ENCODE results near the gene SLC4A7. TPM values are rescaled to one million over a fixed set of nuclear protein-coding genes. Genes with fewer than 3 reads are reported as not detected.

The SLC4A7 gene
- total and polyA plus RNA-seq, 10 of the 15 experiments (the other 5 are each of a cell fraction or from before 2014, with no cell fraction given): 4.4 to 41.4 (median 18.3) TPM

GRCh38 chr3:27368831-27369607 is 115.2 kb downstream of the SLC4A7 start, which contains the start of gene NEK10 (continued):
- TF ChIP-seq, protein P1, sequence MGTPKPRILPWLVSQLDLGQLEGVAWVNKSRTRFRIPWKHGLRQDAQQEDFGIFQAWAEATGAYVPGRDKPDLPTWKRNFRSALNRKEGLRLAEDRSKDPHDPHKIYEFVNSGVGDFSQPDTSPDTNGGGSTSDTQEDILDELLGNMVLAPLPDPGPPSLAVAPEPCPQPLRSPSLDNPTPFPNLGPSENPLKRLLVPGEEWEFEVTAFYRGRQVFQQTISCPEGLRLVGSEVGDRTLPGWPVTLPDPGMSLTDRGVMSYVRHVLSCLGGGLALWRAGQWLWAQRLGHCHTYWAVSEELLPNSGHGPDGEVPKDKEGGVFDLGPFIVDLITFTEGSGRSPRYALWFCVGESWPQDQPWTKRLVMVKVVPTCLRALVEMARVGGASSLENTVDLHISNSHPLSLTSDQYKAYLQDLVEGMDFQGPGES (IDR thresholded peaks at IDR 0.05): peak; percentile 78; the same call in 1 of the 2 replicates
- TF ChIP-seq CREM (IDR thresholded peaks at IDR 0.05; ENCODE audit: low read depth) (peak; percentile 81), KLF5 (IDR thresholded peaks at IDR 0.05; ENCODE audit: partially characterized antibody) (no peak), SMC3 (IDR thresholded peaks at IDR 0.05; ENCODE audit: borderline replicate concordance, low read length) (no peak), HCFC1 (IDR thresholded peaks at IDR 0.05; ENCODE audit: low read length) (peak; percentile 74), BCL11A (IDR thresholded peaks at IDR 0.05; ENCODE audit: low read depth, low read length) (no peak), ZNF207 (IDR thresholded peaks at IDR 0.05; ENCODE audit: borderline replicate concordance) (0 out of 2 replicates have a peak, but pooled peaks have one; percentile 34), CHD2 (IDR thresholded peaks at IDR 0.05; ENCODE audit: borderline replicate concordance, low read depth, low read length) (peak; percentile 92), ATF7 (IDR thresholded peaks at IDR 0.05; ENCODE audit: low read depth) (no peak), KAT2A (conservative IDR thresholded peaks at IDR 0.05; ENCODE audit: control insufficient read depth, low read depth, low read length) (no peak), MTA3 (IDR thresholded peaks at IDR 0.05; ENCODE audit: borderline replicate concordance, low read length) (no peak), E2F4 (IDR thresholded peaks at IDR 0.05; ENCODE audit: low read depth, low read length) (no peak), LARP7 (IDR thresholded peaks at IDR 0.05) (peak; percentile 83), CREB1 (IDR thresholded peaks at IDR 0.05; ENCODE audit: low read depth) (peak; percentile 86), SIN3A (IDR thresholded peaks at IDR 0.05; ENCODE audit: low read depth, low read length) (peak; percentile 99), BMI1 (IDR thresholded peaks at IDR 0.05; ENCODE audit: borderline replicate concordance) (peak; percentile 99), ESRRA (IDR thresholded peaks at IDR 0.05; ENCODE audit: low read length) (no peak)
- TF ChIP-seq, protein P2, sequence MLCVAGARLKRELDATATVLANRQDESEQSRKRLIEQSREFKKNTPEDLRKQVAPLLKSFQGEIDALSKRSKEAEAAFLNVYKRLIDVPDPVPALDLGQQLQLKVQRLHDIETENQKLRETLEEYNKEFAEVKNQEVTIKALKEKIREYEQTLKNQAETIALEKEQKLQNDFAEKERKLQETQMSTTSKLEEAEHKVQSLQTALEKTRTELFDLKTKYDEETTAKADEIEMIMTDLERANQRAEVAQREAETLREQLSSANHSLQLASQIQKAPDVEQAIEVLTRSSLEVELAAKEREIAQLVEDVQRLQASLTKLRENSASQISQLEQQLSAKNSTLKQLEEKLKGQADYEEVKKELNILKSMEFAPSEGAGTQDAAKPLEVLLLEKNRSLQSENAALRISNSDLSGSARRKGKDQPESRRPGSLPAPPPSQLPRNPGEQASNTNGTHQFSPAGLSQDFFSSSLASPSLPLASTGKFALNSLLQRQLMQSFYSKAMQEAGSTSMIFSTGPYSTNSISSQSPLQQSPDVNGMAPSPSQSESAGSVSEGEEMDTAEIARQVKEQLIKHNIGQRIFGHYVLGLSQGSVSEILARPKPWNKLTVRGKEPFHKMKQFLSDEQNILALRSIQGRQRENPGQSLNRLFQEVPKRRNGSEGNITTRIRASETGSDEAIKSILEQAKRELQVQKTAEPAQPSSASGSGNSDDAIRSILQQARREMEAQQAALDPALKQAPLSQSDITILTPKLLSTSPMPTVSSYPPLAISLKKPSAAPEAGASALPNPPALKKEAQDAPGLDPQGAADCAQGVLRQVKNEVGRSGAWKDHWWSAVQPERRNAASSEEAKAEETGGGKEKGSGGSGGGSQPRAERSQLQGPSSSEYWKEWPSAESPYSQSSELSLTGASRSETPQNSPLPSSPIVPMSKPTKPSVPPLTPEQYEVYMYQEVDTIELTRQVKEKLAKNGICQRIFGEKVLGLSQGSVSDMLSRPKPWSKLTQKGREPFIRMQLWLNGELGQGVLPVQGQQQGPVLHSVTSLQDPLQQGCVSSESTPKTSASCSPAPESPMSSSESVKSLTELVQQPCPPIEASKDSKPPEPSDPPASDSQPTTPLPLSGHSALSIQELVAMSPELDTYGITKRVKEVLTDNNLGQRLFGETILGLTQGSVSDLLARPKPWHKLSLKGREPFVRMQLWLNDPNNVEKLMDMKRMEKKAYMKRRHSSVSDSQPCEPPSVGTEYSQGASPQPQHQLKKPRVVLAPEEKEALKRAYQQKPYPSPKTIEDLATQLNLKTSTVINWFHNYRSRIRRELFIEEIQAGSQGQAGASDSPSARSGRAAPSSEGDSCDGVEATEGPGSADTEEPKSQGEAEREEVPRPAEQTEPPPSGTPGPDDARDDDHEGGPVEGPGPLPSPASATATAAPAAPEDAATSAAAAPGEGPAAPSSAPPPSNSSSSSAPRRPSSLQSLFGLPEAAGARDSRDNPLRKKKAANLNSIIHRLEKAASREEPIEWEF (IDR thresholded peaks at IDR 0.05; ENCODE audit: insufficient replicate concordance, low read depth, low read length): no peak
- TF ChIP-seq, protein P3, sequence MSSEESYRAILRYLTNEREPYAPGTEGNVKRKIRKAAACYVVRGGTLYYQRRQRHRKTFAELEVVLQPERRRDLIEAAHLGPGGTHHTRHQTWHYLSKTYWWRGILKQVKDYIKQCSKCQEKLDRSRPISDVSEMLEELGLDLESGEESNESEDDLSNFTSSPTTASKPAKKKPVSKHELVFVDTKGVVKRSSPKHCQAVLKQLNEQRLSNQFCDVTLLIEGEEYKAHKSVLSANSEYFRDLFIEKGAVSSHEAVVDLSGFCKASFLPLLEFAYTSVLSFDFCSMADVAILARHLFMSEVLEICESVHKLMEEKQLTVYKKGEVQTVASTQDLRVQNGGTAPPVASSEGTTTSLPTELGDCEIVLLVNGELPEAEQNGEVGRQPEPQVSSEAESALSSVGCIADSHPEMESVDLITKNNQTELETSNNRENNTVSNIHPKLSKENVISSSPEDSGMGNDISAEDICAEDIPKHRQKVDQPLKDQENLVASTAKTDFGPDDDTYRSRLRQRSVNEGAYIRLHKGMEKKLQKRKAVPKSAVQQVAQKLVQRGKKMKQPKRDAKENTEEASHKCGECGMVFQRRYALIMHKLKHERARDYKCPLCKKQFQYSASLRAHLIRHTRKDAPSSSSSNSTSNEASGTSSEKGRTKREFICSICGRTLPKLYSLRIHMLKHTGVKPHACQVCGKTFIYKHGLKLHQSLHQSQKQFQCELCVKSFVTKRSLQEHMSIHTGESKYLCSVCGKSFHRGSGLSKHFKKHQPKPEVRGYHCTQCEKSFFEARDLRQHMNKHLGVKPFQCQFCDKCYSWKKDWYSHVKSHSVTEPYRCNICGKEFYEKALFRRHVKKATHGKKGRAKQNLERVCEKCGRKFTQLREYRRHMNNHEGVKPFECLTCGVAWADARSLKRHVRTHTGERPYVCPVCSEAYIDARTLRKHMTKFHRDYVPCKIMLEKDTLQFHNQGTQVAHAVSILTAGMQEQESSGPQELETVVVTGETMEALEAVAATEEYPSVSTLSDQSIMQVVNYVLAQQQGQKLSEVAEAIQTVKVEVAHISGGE (CRISPR knock-in tag; IDR thresholded peaks at IDR 0.05): no peak

Data from GM12878 (cell line).